ENCODE results near the gene LIN54.

DNA sequence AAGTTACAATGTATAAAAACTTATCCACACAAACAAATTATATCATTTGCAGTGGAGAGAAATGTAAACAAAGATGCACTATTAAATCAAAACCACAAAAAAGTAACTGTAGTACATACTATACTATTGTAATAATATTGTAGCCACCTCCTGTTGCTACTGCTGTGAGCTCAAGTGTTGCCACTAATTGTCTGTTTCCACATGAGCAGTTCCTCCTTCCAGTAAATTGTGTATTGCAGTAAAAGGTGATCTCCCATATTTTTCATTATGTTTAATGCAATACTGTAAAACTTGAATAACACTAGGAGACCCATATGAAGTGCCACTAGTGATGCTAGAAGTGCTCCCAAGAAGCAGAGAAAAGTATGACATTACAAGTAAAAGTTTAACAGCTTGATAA lies 11.7 kb downstream of the LIN54 start:
- TF ChIP-seq, protein P1, sequence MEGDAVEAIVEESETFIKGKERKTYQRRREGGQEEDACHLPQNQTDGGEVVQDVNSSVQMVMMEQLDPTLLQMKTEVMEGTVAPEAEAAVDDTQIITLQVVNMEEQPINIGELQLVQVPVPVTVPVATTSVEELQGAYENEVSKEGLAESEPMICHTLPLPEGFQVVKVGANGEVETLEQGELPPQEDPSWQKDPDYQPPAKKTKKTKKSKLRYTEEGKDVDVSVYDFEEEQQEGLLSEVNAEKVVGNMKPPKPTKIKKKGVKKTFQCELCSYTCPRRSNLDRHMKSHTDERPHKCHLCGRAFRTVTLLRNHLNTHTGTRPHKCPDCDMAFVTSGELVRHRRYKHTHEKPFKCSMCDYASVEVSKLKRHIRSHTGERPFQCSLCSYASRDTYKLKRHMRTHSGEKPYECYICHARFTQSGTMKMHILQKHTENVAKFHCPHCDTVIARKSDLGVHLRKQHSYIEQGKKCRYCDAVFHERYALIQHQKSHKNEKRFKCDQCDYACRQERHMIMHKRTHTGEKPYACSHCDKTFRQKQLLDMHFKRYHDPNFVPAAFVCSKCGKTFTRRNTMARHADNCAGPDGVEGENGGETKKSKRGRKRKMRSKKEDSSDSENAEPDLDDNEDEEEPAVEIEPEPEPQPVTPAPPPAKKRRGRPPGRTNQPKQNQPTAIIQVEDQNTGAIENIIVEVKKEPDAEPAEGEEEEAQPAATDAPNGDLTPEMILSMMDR (CRISPR knock-in tag; IDR thresholded peaks at IDR 0.05) = no peak
- TF ChIP-seq POLR2AphosphoS5 (IDR thresholded peaks at IDR 0.05; ENCODE audit: low read depth, low read length) (no peak), GTF2F1 (IDR thresholded peaks at IDR 0.05; ENCODE audit: low read length) (no peak)
